ENCODE measurements around the gene TULP1. TPM values are rescaled to one million over a fixed set of nuclear protein-coding genes. Genes with fewer than 3 reads are reported as not detected.
A peak's percentile ranks its signal among the peaks of the same experiment; 100 is the strongest.

Gene TULP1
- total RNA-seq, 1 donor from 2014 or later, result not detected

GRCh38 chr6:35474131-35474941, 38.4 kb downstream of the TULP1 start:
- Mint-ChIP-seq H3K9me3 (no peaks in the 10 kb centered on the region), H3K4me1 (peaks cover 48% of the 10 kb centered on the region), H3K27ac (ENCODE audit: unreplicated experiment) (no peak overlapping the region), H3K36me3 (ENCODE audit: low read depth) (peaks cover 19% of the 10 kb centered on the region), H3K4me3 (peak overlapping the region; percentile 79), H3K27me3 (ENCODE audit: low read depth) (peaks cover 14% of the 10 kb centered on the region)
- TF ChIP-seq, protein P1, sequence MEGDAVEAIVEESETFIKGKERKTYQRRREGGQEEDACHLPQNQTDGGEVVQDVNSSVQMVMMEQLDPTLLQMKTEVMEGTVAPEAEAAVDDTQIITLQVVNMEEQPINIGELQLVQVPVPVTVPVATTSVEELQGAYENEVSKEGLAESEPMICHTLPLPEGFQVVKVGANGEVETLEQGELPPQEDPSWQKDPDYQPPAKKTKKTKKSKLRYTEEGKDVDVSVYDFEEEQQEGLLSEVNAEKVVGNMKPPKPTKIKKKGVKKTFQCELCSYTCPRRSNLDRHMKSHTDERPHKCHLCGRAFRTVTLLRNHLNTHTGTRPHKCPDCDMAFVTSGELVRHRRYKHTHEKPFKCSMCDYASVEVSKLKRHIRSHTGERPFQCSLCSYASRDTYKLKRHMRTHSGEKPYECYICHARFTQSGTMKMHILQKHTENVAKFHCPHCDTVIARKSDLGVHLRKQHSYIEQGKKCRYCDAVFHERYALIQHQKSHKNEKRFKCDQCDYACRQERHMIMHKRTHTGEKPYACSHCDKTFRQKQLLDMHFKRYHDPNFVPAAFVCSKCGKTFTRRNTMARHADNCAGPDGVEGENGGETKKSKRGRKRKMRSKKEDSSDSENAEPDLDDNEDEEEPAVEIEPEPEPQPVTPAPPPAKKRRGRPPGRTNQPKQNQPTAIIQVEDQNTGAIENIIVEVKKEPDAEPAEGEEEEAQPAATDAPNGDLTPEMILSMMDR (conservative IDR thresholded peaks at IDR 0.05), result no peak
- DNase-seq (ENCODE audit: low read depth, low spot score), result no peak

DNA sequence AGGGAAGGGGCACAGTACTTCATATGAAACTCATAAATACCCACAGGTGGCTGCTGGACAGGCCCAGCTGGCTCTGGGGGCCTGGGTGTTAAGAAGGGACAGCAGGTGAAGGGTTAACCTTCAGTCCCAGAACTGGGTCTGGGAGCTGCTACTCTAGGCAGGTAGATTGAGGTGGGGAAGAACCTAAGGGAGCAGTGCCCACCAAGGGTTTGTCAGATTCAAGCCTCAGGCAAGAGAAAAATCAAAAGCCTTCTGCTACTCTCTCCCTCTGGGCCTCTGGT, 38.9 kb downstream of the TULP1 start:
- TF ChIP-seq, protein P1 (conservative IDR thresholded peaks at IDR 0.05), result no peak
- no peak overlapping the region for H3K27ac Mint-ChIP-seq (ENCODE audit: unreplicated experiment)
- peaks cover 14% of the 10 kb centered on the region for H3K27me3 Mint-ChIP-seq (ENCODE audit: low read depth)
- H3K36me3 Mint-ChIP-seq (ENCODE audit: low read depth), result peaks cover 21% of the 10 kb centered on the region
- peak overlapping the region; percentile 79 for H3K4me3 Mint-ChIP-seq
- peaks cover 49% of the 10 kb centered on the region for H3K4me1 Mint-ChIP-seq
- H3K9me3 Mint-ChIP-seq, result no peaks in the 10 kb centered on the region
- no peak for DNase-seq (ENCODE audit: low read depth, low spot score)

DNA sequence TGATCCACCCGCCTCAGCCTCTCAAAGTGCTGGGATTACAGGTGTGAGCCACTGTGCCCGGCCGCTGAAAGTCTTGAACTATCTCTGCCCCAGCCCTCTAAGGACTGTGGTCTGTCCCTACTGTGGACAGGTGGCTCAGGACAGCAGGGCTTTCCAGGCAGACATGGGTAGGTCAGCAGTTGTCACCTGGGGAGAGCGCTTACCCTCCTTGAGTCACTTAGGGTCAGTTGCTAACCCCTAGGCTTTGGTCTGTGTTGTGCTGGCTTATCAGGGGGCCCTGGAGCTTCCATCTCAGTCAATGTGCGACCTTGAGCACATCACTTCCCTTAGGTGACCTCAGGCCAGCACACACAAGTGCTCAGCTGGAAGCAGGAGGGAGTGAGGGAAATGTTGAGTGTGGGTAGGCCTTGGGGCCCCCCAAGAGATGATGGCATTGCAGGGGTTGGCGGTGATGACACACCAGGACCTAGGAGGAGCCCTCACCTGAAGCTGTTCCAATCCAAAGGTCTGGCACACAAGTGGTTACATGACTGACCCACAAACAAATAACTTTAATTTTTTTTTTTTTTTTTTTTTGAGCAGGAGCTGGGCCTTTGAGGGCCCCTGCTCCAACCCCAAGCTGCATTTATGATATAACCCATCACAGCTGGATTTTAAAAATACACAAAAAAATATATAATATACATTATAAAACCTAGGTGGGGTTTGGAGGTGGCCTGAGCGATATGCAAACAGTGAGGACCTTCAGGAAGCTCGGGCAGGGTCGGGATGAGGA, 39.4 kb downstream of the TULP1 start:
- TF ChIP-seq, protein P1 (conservative IDR thresholded peaks at IDR 0.05), result no peak
- Mint-ChIP-seq H3K9me3 (no peaks in the 10 kb centered on the region), H3K4me1 (peaks cover 49% of the 10 kb centered on the region), H3K4me3 (peak overlapping the region; percentile 79), H3K27ac (ENCODE audit: unreplicated experiment) (no peak overlapping the region), H3K27me3 (ENCODE audit: low read depth) (peaks cover 15% of the 10 kb centered on the region), H3K36me3 (ENCODE audit: low read depth) (peaks cover 23% of the 10 kb centered on the region)
- no peak for DNase-seq (ENCODE audit: low read depth, low spot score)

- H3K9me3 Mint-ChIP-seq, result no peaks in the 10 kb centered on the region
- DNase-seq (ENCODE audit: low read depth, low spot score), result no peak
- H3K27ac Mint-ChIP-seq (ENCODE audit: unreplicated experiment), result no peak overlapping the region
- peaks cover 49% of the 10 kb centered on the region for H3K4me1 Mint-ChIP-seq
- peaks cover 21% of the 10 kb centered on the region for H3K27me3 Mint-ChIP-seq (ENCODE audit: low read depth)
- H3K4me3 Mint-ChIP-seq, result peak overlapping the region; percentile 98
- H3K36me3 Mint-ChIP-seq (ENCODE audit: low read depth), result peaks cover 27% of the 10 kb centered on the region
- TF ChIP-seq, protein P1 (conservative IDR thresholded peaks at IDR 0.05), result no peak
These were observed 40.8 kb downstream of the TULP1 start for GRCh38 chr6:35471836-35472345.

- H3K4me1 Mint-ChIP-seq, result peaks cover 43% of the 10 kb centered on the region
- no peak for DNase-seq (ENCODE audit: low read depth, low spot score)
- TF ChIP-seq, protein P1 (conservative IDR thresholded peaks at IDR 0.05), result no peak
- no peaks in the 10 kb centered on the region for H3K9me3 Mint-ChIP-seq
- no peak overlapping the region for H3K27ac Mint-ChIP-seq (ENCODE audit: unreplicated experiment)
- peaks cover 27% of the 10 kb centered on the region for H3K36me3 Mint-ChIP-seq (ENCODE audit: low read depth)
- H3K4me3 Mint-ChIP-seq, result peak overlapping the region; percentile 98
- H3K27me3 Mint-ChIP-seq (ENCODE audit: low read depth), result peaks cover 18% of the 10 kb centered on the region
These were observed 42.0 kb downstream of the TULP1 start for GRCh38 chr6:35470663-35471120.
